Smooth muscle cell (in vitro differentiated cells): Measurements from ENCODE around the gene ANKS1A. TPM values are rescaled to one million over a fixed set of nuclear protein-coding genes. Genes with fewer than 3 reads are reported as not detected.
A peak's percentile ranks its signal among the peaks of the same experiment; 100 is the strongest.
"Not testable (repeated sequence)": the region's sequence is repeated elsewhere in the genome, so short reads cannot be mapped to it uniquely, and the experiment has no call there.

Experiments used
- DNase-seq: peaks from one replicate; lab custom pipeline; 2025; ENCODE audit not compliant: unreplicated experiment; lab: John Stamatoyannopoulos, UW
- H2AFZ ChIP-seq: fragments of 200-600 bp; sonication (generic); 2 replicates; pipeline ENCODE4 v1.6.0; 2016; ENCODE audit warnings: antibody characterized with exemption, low read depth, mild to moderate bottlenecking
- H3F3A ChIP-seq: fragments of 200-600 bp; sonication (generic); 2 replicates; pipeline ENCODE4 v1.6.0; 2017; ENCODE audit warnings: antibody characterized with exemption, low read depth
- H3K27ac ChIP-seq: fragments of 200-600 bp; sonication (generic); 2 replicates; pipeline ENCODE4 v1.5.1; 2016; ENCODE audit warnings: low read depth, mild to moderate bottlenecking
- H3K27me3 ChIP-seq: fragments of 200-600 bp; sonication (generic); 2 replicates; pipeline ENCODE4 v1.6.1; 2016; ENCODE audit warnings: low read depth, mild to moderate bottlenecking
- H3K36me3 ChIP-seq: fragments of 200-600 bp; sonication (generic); 2 replicates; pipeline ENCODE4 v1.5.1; 2016; ENCODE audit warnings: low read depth
- H3K4me1 ChIP-seq: fragments of 200-600 bp; sonication (generic); 2 replicates; pipeline ENCODE4 v1.5.1; 2016; ENCODE audit warnings: low read depth
- H3K4me2 ChIP-seq: fragments of 200-600 bp; sonication (generic); 2 replicates; pipeline ENCODE4 v1.6.0; 2016; ENCODE audit warnings: mild to moderate bottlenecking
- H3K4me3 ChIP-seq: fragments of 200-600 bp; sonication (generic); 2 replicates; pipeline ENCODE4 v1.5.1; 2016; ENCODE audit warnings: mild to moderate bottlenecking
- H3K79me2 ChIP-seq: fragments of 200-600 bp; sonication (generic); 2 replicates; pipeline ENCODE4 v1.6.0; 2016; ENCODE audit warnings: low read depth, mild to moderate bottlenecking
- H3K9ac ChIP-seq: fragments of 200-600 bp; sonication (generic); 2 replicates; pipeline ENCODE4 v1.6.0; 2016; ENCODE audit warnings: low read depth
- H3K9me3 ChIP-seq: fragments of 200-600 bp; sonication (generic); replicated peaks from 2 replicates; pipeline ENCODE4 v1.5.1; 2016; ENCODE audit warnings: low read depth
- H4K20me1 ChIP-seq: fragments of 200-600 bp; sonication (generic); 2 replicates; pipeline ENCODE4 v1.6.0; 2016; ENCODE audit warnings: low read depth
- WGBS: methylation state at CpG from one replicate; pipeline ENCODE4 v1.1.7; 2016; ENCODE audit warnings: low lambda C conversion rate; 5-methylcytosine and 5-hydroxymethylcytosine counted together
- polyA plus RNA-seq: library from polyadenylated mRNA; unstranded; fragments of >200 nt; fragmentation: Nextera tagmentation; extraction: Ambion mirVana; gene quantifications from 2 replicates; pipeline ENCODE4 v1.2.1, GENCODE V29; 2016
- total RNA-seq: library from RNA; depleted of rRNA; stranded (reverse); fragments of >200 nt; gene quantifications from 2 replicates; pipeline ENCODE4 v1.2.3, GENCODE V29; 2014
- TF ChIP-seq, protein P1 (sequence below): fragments of 200-600 bp; sonication (generic); IDR thresholded peaks from 2 replicates; pipeline ENCODE4 v1.5.1; 2017; ENCODE audit warnings: borderline replicate concordance, mild to moderate bottlenecking, antibody characterized with exemption; ENCODE audit not compliant: insufficient read depth, poor library complexity, severe bottlenecking

Gene ANKS1A, protein sequence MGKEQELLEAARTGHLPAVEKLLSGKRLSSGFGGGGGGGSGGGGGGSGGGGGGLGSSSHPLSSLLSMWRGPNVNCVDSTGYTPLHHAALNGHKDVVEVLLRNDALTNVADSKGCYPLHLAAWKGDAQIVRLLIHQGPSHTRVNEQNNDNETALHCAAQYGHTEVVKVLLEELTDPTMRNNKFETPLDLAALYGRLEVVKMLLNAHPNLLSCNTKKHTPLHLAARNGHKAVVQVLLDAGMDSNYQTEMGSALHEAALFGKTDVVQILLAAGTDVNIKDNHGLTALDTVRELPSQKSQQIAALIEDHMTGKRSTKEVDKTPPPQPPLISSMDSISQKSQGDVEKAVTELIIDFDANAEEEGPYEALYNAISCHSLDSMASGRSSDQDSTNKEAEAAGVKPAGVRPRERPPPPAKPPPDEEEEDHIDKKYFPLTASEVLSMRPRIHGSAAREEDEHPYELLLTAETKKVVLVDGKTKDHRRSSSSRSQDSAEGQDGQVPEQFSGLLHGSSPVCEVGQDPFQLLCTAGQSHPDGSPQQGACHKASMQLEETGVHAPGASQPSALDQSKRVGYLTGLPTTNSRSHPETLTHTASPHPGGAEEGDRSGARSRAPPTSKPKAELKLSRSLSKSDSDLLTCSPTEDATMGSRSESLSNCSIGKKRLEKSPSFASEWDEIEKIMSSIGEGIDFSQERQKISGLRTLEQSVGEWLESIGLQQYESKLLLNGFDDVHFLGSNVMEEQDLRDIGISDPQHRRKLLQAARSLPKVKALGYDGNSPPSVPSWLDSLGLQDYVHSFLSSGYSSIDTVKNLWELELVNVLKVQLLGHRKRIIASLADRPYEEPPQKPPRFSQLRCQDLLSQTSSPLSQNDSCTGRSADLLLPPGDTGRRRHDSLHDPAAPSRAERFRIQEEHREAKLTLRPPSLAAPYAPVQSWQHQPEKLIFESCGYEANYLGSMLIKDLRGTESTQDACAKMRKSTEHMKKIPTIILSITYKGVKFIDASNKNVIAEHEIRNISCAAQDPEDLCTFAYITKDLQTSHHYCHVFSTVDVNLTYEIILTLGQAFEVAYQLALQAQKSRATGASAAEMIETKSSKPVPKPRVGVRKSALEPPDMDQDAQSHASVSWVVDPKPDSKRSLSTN
- total RNA-seq (39.2 and 40.5 TPM in 2 replicates), polyA plus RNA-seq (28.9 and 51.5 TPM in 2 replicates)

DNA sequence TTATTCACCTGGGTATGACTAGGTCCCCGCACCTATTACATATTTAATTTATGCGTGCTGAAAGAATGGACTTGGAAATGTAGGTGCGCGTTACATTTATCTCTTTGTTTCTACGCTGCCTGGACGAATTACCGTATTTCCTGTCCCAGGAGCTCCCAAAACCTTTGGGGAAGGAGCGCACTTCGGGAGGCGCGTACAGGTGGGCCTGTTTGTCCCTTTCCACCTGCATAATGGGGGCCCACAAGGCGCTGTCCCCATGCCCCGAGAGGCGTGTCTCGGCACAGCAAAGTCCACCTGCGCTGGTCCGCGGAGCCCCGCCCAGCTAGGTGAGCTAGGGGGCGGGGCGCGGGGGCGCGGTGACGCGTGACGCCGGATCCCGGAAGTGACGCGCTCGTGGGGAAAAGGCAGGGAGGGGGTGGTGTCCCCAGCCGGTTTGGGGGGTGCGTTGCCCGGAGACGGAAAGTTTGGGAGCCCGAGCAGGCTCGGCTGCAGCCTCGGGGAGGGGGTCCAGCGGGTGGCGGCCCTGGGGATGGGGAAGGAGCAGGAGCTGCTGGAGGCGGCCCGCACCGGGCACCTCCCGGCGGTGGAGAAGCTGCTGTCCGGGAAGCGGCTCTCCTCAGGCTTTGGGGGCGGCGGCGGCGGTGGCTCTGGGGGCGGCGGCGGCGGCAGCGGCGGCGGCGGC lies at the start of gene ANKS1A:
Gene ANKS1A (plus strand): TSS at position 382 of the 682 bp plus-strand sequence. CDS start 148 bp downstream, at position 530.
- Histone ChIP-seq H2AFZ (peak within 1 kb of the TSS; percentile 91), H3K27me3 (no peaks in the 10 kb centered on the region), H3K27ac (peak within 1 kb of the TSS; percentile 77), H4K20me1 (peaks cover 41% of the 10 kb centered on the region), H3K4me1 (peaks cover 19% of the 10 kb centered on the region), H3K9me3 (no peaks in the 10 kb centered on the region), H3K79me2 (peaks cover 80% of the 10 kb centered on the region), H3K4me2 (peak within 1 kb of the TSS; percentile 96), H3K36me3 (no peaks in the 10 kb centered on the region), H3K4me3 (peak within 1 kb of the TSS; percentile 82), H3F3A (no peaks in the 10 kb centered on the region), H3K9ac (peak within 1 kb of the TSS; percentile 88)
- peak; percentile 34 for DNase-seq
- WGBS: under 1% methylated on average over 31 of the region's 60 CpGs
- TF ChIP-seq, protein P1, sequence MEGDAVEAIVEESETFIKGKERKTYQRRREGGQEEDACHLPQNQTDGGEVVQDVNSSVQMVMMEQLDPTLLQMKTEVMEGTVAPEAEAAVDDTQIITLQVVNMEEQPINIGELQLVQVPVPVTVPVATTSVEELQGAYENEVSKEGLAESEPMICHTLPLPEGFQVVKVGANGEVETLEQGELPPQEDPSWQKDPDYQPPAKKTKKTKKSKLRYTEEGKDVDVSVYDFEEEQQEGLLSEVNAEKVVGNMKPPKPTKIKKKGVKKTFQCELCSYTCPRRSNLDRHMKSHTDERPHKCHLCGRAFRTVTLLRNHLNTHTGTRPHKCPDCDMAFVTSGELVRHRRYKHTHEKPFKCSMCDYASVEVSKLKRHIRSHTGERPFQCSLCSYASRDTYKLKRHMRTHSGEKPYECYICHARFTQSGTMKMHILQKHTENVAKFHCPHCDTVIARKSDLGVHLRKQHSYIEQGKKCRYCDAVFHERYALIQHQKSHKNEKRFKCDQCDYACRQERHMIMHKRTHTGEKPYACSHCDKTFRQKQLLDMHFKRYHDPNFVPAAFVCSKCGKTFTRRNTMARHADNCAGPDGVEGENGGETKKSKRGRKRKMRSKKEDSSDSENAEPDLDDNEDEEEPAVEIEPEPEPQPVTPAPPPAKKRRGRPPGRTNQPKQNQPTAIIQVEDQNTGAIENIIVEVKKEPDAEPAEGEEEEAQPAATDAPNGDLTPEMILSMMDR: no peak

DNA sequence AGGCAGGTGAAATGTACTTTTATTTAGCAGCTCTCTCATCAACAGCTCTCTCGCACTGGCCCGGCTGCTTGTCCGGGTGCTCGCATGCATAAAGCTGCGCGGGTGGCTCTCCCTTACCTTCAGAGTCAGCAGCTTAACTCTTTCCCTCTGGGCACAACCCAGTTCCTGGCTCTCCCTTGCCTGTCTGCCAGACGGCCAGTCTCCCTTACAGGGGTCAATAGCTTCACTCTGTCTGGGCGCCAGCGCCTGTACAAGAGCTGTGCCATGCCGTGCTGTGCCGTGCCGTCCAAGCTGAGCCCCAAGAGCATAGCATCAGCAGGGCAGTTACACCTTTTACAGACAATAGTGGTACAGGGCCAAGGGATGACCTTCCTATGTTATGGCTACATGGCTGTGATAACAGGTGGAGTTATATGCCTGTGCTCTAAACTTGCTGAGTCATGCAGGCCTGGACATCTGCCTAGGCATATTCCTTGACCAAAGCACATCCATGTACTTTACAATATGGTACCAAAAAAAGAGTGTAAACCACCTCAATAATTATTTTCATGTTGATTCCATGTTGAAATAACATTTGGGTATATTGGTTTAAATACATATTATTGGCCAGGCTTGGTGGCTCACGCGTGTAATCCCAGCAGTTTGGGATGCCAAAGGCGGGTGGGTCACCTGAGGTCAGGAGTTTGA lies 49.2 kb upstream of the ANKS1A start:
- Histone ChIP-seq H3K4me1 (no peaks in the 10 kb centered on the region), H3K9me3 (no peaks in the 10 kb centered on the region), H3K4me2 (no peak overlapping the region), H4K20me1 (no peaks in the 10 kb centered on the region), H3K4me3 (no peak overlapping the region), H2AFZ (no peak overlapping the region), H3K27me3 (no peaks in the 10 kb centered on the region), H3F3A (no peaks in the 10 kb centered on the region), H3K9ac (no peak overlapping the region), H3K79me2 (no peaks in the 10 kb centered on the region), H3K36me3 (no peaks in the 10 kb centered on the region), H3K27ac (no peak overlapping the region)
- 96% methylated on average over 15 of the region's 15 CpGs for WGBS
- no peak for DNase-seq
- TF ChIP-seq, protein P1: no peak

DNA sequence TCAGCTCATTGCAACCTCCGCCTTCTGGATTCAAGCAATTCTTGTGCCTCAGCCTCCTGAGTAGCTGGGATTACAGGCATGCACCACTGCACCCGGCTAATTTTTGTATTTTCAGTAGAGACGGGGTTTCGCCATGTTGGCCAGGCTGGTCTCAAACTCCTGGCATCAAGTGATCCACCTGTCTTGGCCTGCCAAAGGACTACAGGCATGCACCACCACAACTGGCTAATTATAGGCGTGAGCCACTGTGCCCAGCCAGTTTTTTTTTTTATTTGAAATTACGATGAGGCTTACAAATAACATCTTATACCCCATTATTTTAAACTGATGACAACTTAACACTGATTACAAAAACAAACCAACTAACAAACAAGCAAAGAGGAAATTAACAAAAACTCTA lies 40.0 kb upstream of the ANKS1A start:
- not testable (repeated sequence) for H4K20me1 ChIP-seq, H2AFZ ChIP-seq, H3F3A ChIP-seq, H3K4me2 ChIP-seq, H3K9ac ChIP-seq, H3K27ac ChIP-seq, H3K4me3 ChIP-seq, H3K9me3 ChIP-seq, H3K79me2 ChIP-seq, H3K36me3 ChIP-seq, DNase-seq, H3K4me1 ChIP-seq, H3K27me3 ChIP-seq
- 97% methylated on average over 6 of the region's 6 CpGs for WGBS
